ENCODE measurements around the gene IQCF5. TPM values are rescaled to one million over a fixed set of nuclear protein-coding genes. Genes with fewer than 3 reads are reported as not detected.
"Not testable (repeated sequence)": the region's sequence is repeated elsewhere in the genome, so short reads cannot be mapped to it uniquely, and the experiment has no call there.

IQCF5 gene
- total and polyA plus RNA-seq, 2 donors (not counting 3 experiments of a cell fraction or from before 2014, with no cell fraction given), result not detected

GRCh38 chr3:51869304-51869703 lies 6.1 kb downstream of the IQCF5 start:
- dilution Hi-C loops (cut with MboI; ENCODE audit: extremely low pct_ligation_motif_present, low sequenced_read_pairs) (no loop called here), intact Hi-C loops (cut with micrococcal nuclease) (no loop called here)
- H3K36me3 ChIP-seq (ENCODE audit: control insufficient read depth in 2 of 2, extremely low read depth in 1 of 2, insufficient read depth in 2 of 2, low read length in 2 of 2), result no peaks in the 10 kb centered on the region
- no TSS peak for BruUV-seq (replicated peaks)
- no peak for DNase-seq (ENCODE audit: low read depth, low spot score)
- H3K4me3 ChIP-seq (replicated peaks in 1 of 3; ENCODE audit: insufficient read depth in 1 of 3, low read depth in 1 of 3, low read length in 3 of 3), result no peak overlapping the region
- H3K79me2 ChIP-seq (ENCODE audit: control insufficient read depth, insufficient read depth, low read length), result no peaks in the 10 kb centered on the region
- CTCF ChIA-PET, result no interaction called here
- H3K9ac ChIP-seq (replicated peaks; ENCODE audit: extremely low read depth, insufficient read depth, low read length), result no peak overlapping the region
- H3K4me2 ChIP-seq (ENCODE audit: insufficient read depth, low read length), result no peak overlapping the region
- no peaks in the 10 kb centered on the region for H3K4me1 ChIP-seq (ENCODE audit: control insufficient read depth, extremely low read depth, insufficient read depth, low read length)
- POLR2A ChIA-PET, result no interaction called here
- no peak overlapping the region for H3K27ac ChIP-seq (ENCODE audit: insufficient read depth, low read depth, low read length)
- no peaks in the 10 kb centered on the region for H3K9me3 ChIP-seq (replicated peaks; ENCODE audit: control insufficient read depth, insufficient read depth, low read length)
- H2AFZ ChIP-seq (ENCODE audit: low read depth, low read length), result no peak overlapping the region
- no peaks in the 10 kb centered on the region for H3K9me1 ChIP-seq (replicated peaks; ENCODE audit: control insufficient read depth, extremely low read depth, insufficient read depth, low read length)
- FAIRE-seq, result no peak
- TF ChIP-seq EZH2 (IDR thresholded peaks at IDR 0.05; ENCODE audit: borderline replicate concordance, low read depth, low read length, severe bottlenecking), result no peak
- no peak for TF ChIP-seq MYC (IDR thresholded peaks at IDR 0.05; ENCODE audit: low read depth, low read length)
- no peak for TF ChIP-seq JUN (IDR thresholded peaks at IDR 0.05; ENCODE audit: borderline replicate concordance, insufficient read depth, insufficient read length, low read depth)
- no peak for TF ChIP-seq GATA2 (IDR thresholded peaks at IDR 0.05; ENCODE audit: insufficient read depth, insufficient read length, low read depth, low read length)
- TF ChIP-seq POLR2A (IDR thresholded peaks at IDR 0.05; ENCODE audit: low read depth, low read length), result no peak
- no peak for TF ChIP-seq MAX (IDR thresholded peaks at IDR 0.05; ENCODE audit: insufficient read depth, insufficient read length)
- no peak for TF ChIP-seq CTCF (IDR thresholded peaks at IDR 0.05; ENCODE audit: extremely low read depth in 1 of 2, insufficient read depth in 1 of 2, low read depth in 1 of 2, low read length in 2 of 2)
- no peak for TF ChIP-seq POLR2AphosphoS5 (IDR thresholded peaks at IDR 0.05; ENCODE audit: insufficient read depth, low read depth, low read length)
- no peak for TF ChIP-seq FOS (IDR thresholded peaks at IDR 0.05; ENCODE audit: borderline replicate concordance, insufficient read depth, low read length)
- H4K20me1 ChIP-seq (replicated peaks; ENCODE audit: control insufficient read depth, extremely low read depth, insufficient read depth, low read length), result no peaks in the 10 kb centered on the region
- H3K27me3 ChIP-seq (ENCODE audit: control insufficient read depth in 2 of 2, insufficient read depth in 2 of 2, low read length in 2 of 2), result peaks cover 2 to 7% of the 10 kb centered on the region in 2 experiments

GRCh38 chr3:51868896-51869295 lies 6.5 kb downstream of the IQCF5 start:
- H2AFZ ChIP-seq (ENCODE audit: low read depth, low read length); H4K20me1 ChIP-seq (replicated peaks; ENCODE audit: control insufficient read depth, extremely low read depth, insufficient read depth, low read length); H3K4me3 ChIP-seq (replicated peaks in 1 of 3; ENCODE audit: insufficient read depth in 1 of 3, low read depth in 1 of 3, low read length in 3 of 3); intact Hi-C loops (cut with micrococcal nuclease); H3K4me2 ChIP-seq (ENCODE audit: insufficient read depth, low read length); H3K27me3 ChIP-seq (ENCODE audit: control insufficient read depth in 2 of 2, insufficient read depth in 2 of 2, low read length in 2 of 2); DNase-seq (ENCODE audit: low read depth, low spot score); H3K9me3 ChIP-seq (replicated peaks; ENCODE audit: control insufficient read depth, insufficient read depth, low read length); CTCF ChIA-PET; H3K79me2 ChIP-seq (ENCODE audit: control insufficient read depth, insufficient read depth, low read length); H3K9me1 ChIP-seq (replicated peaks; ENCODE audit: control insufficient read depth, extremely low read depth, insufficient read depth, low read length); H3K9ac ChIP-seq (replicated peaks; ENCODE audit: extremely low read depth, insufficient read depth, low read length); POLR2A ChIA-PET; FAIRE-seq; BruUV-seq (replicated peaks); H3K27ac ChIP-seq (ENCODE audit: insufficient read depth, low read depth, low read length); dilution Hi-C loops (cut with MboI; ENCODE audit: extremely low pct_ligation_motif_present, low sequenced_read_pairs); H3K4me1 ChIP-seq (ENCODE audit: control insufficient read depth, extremely low read depth, insufficient read depth, low read length); H3K36me3 ChIP-seq (ENCODE audit: control insufficient read depth in 2 of 2, extremely low read depth in 1 of 2, insufficient read depth in 2 of 2, low read length in 2 of 2): not testable (repeated sequence)

Measured in endothelial cell of umbilical vein (primary cell).